GM12873 (cell line): ENCODE data around the gene CACNA1S.

Source experiments
- CTCF ChIP-seq: IDR thresholded peaks from 2 replicates; pipeline ENCODE4 v1.5.1; 2012; ENCODE audit warnings: low read depth, mild to moderate bottlenecking, moderate library complexity, low read length, control low read depth; ENCODE audit not compliant: insufficient read depth; ENCODE audit errors: missing control alignments

Gene CACNA1S

GRCh38 chr1:201068976-201069375 is 43.2 kb downstream of the CACNA1S start:
- TF ChIP-seq CTCF, result no peak

- TF ChIP-seq CTCF, result no peak
These were observed 45.2 kb downstream of the CACNA1S start for GRCh38 chr1:201066986-201067385.

GRCh38 chr1:201065686-201066085 is 46.5 kb downstream of the CACNA1S start:
- TF ChIP-seq CTCF, result no peak

GRCh38 chr1:201064806-201065205 is 47.4 kb downstream of the CACNA1S start:
- no peak for TF ChIP-seq CTCF

- no peak for TF ChIP-seq CTCF
These were observed 49.1 kb downstream of the CACNA1S start for GRCh38 chr1:201063145-201063544.

- no peak for TF ChIP-seq CTCF
These were observed 49.6 kb downstream of the CACNA1S start for GRCh38 chr1:201062511-201063091.

GRCh38 chr1:201061886-201062285 is 50.3 kb downstream of the CACNA1S start:
- no peak for TF ChIP-seq CTCF
